HCT116 (cell line): ENCODE data around the gene LEKR1. TPM values are rescaled to one million over a fixed set of nuclear protein-coding genes. Genes with fewer than 3 reads are reported as not detected.

Experiments used
- total RNA-seq: library from RNA; stranded (reverse); gene quantifications from one replicate; pipeline ENCODE4 v1.2.1, GENCODE V29; 2021; ENCODE audit not compliant: unreplicated experiment

LEKR1 gene
- total RNA-seq, 1 experiment from 2014 or later, result 2.1 TPM

Other genes with a start within 250 kb of the LEKR1 start
- 51.3 TPM for gene TIPARP, start 151.8 kb upstream of the LEKR1 start, total RNA-seq